GM10847 (cell line): Measurements from ENCODE around the gene LRRK1.

ENCODE experiments used
- POLR2A ChIP-seq: IDR thresholded peaks from 2 replicates; pipeline ENCODE4 v1.6.1; 2011; ENCODE audit not compliant: insufficient read length; ENCODE audit errors: extremely low read depth

The LRRK1 gene

DNA sequence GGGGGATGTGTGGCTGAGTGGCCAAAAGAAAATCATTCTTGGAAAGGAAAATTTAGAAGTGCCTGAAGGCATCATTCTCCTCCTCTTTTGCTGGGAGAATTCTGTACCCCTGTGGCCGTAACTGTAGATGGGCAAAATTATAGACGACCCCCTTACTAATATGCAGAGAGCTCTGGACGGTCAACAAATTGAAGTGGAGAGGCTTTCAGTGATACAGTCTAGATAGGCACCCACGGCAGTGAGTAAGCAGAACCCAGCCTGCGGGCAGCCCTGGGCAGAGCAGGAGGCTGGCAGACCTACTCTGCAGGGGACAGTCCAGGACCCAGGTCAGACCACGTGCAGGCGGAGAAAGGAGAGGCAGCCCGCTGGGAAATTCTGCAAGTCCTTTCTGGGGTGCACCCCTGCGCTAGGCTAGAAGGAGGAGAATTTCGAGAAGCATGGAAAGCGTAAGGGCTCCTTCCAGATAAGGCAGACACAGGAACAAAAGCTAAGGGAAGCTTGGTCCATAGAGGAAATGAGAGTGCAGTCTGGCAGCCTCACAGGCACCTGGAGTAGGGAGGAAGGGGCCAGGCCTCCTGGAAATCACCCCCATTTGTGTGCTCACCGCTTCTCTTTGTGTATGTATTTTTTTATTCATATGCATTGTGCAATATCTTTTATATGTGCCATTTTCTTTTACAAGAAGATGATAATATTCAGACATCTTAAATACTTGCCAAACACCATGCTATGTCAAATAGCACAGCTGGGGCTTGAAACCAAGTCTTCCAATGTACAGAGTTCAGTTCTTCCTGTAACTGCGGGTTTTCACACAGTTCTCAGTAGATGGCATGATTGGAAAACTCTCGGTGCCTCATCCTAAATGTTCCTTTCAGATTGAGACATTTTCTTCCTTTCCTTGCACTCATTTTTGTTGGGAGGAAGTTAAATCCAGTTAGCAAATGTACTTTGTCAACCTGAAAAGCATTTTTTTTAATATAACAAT, 40.2 kb downstream of the LRRK1 start:
- no peak for TF ChIP-seq POLR2A

- TF ChIP-seq POLR2A: no peak
Measured at GRCh38 chr15:100966997-100967396, 47.8 kb downstream of the LRRK1 start.

DNA sequence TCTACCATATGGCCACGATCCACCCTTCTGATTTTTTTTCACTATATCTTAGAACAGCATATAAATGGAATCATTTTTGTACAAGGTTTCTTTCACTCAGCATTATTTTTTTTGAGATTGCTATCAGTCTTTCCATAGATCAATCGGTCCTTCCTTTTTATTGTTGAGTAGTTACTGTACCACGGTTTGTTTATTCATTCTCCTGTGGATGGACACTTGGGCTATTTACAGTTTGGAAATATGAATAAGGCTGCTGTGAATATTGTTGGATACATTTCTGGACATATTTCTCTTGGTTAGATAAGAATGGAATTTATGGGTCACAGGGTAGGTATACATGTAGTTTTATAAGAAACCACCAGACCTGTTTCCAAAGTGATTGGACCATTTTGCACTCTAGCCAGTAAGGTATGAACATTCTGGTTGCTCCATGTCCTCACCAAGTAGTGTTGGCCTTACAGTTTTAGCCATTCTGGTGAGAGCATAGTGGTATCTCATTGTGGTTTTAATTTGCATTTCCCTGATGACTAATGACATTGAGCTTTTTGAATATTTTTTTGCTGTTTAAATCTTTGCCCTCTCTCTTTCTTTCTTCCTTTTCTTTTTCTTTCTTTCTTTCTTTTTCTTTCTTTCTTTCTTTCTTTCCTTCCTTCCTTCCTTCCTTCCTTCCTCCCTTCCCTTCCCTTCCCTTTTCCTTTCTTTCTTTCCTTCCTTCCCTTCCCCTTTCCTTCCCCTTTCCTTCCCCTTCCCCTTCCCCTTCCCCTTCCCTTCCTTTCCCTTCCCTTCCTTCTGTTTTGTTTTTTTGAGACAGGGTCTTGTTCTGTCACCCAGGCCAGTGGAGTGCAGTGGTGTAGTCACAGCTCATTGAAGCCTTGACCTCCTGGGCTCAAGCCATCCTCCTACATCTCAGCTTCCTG, 49.2 kb downstream of the LRRK1 start:
- TF ChIP-seq POLR2A: no peak

GRCh38 chr15:100972975-100973350, 53.8 kb downstream of the LRRK1 start:
- TF ChIP-seq POLR2A: no peak

GRCh38 chr15:100973351-100974111, 54.4 kb downstream of the LRRK1 start:
- TF ChIP-seq POLR2A: no peak

- TF ChIP-seq POLR2A: no peak
Measured at GRCh38 chr15:100975043-100975442, 55.9 kb downstream of the LRRK1 start.

GRCh38 chr15:100980410-100981046, 61.4 kb downstream of the LRRK1 start:
- no peak for TF ChIP-seq POLR2A

DNA sequence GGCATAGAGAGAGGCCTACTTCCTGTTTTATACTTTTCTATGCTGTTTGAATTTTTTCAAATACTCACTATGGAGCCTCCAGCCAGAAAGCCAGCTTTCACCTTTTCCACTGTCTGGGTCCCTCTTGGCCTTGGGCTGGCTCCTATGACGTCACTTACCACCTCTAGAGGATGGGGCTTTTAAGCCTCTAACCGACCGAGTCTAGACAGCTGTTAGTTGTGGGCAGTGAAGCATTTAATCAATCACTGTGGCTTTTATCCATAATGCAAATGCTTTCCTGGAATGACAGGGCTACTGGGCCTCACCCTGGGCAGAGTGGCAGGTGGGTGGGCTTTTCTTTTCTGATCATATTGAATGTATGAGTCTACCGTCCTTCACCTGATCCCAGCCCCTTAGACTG, 61.9 kb downstream of the LRRK1 start:
- TF ChIP-seq POLR2A: no peak

DNA sequence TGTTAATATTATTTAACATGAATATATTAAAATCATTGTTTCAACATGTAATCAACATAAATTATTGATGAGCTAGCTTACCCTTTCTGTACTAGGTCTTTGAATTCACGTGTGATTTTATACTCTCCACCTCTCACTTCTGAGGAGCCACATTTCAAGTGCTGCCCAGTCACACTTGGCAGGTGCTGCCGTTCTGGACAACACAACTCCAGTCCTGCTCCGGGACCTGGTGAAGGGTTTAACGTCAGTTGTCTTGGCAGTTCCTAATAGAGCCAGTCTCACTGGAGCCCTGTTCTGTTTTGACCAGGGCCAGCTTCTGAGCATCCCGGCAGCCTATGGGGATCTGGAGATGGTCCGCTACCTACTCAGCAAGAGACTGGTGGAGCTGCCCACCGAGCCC, 64.1 kb downstream of the LRRK1 start:
- TF ChIP-seq POLR2A: no peak

- no peak for TF ChIP-seq POLR2A
Measured at GRCh38 chr15:100985401-100985800, 66.2 kb downstream of the LRRK1 start.

DNA sequence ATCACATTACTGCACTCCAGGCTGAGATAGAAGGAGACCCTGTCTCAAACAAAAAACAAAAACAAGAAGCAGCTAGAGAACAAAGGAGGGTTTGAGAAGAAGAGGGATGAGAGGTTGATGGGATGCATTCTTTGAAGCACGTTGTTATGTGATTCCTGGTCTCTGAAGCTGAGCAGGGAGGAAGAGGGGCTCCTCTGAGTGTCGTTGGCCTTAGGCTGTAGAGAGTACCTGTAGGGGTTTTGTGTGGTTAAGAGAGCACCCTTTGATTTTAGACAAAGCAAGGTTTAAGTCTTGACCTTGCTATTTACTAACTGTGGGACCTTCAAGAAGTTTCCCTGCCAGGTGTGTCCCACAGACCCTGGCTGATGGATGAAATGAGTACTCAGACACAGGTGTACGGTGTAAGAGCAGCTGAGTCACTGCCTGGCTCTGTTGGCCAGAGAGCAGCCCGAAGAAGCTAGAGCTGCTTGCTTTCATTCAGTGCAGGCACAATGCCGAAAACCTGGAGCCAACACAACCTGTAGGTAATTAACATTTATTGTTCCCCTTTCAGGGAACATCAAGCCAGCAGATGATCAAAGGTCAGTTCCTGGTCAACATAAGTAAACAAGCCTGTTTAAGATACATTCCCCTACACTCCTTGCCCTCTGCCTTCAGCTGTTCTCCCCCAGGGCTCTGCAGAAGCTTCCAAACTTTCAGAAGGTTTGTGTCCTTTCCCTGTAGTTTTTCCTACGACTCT, 67.2 kb downstream of the LRRK1 start:
- no peak for TF ChIP-seq POLR2A

GRCh38 chr15:100987143-100987542, 68.0 kb downstream of the LRRK1 start:
- TF ChIP-seq POLR2A: no peak

DNA sequence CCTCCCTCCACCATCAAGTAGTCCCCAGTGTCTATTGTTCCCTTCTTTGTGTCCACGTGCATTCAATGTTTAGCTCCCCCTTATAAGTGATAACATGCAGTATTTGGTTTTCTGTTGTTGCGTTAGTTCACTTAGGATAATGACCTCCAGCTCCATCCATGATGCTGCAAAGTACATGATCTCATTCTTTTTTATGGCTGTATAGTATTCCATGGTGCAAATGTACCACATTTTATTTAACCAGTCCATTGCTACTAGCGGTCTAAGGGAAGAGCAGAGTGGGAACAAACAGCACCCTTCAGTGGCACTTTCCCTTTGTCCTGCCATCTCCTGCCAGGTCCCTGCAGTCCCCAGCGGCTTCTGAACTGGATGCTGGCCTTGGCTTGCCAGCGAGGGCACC, 69.1 kb downstream of the LRRK1 start:
- no peak for TF ChIP-seq POLR2A

DNA sequence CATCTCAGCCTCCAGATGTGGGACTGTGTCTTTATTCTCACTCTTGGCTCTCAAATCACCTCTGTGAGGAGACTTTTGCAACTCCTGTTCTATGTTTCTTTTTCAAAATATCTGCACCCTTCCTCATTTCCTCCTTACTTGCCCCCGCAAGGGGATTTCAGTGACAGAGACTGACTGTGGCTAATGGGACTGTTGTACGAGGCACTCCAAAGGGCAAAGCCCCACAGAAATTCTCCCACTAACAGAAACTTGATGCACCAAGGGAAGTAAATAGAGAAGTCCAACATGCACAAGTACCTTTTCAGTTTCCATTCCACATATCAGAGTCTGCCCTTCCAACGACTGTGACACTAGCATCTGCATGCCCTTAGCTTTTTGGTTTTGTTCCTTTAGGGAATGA, 69.7 kb downstream of the LRRK1 start:
- no peak for TF ChIP-seq POLR2A
